HG03520 (cell line): ENCODE data around the gene LRRC45.

Source experiments
- ATAC-seq: cut with Tn5 transposase; IDR thresholded peaks from one replicate; pipeline ENCODE4 v1.9.1; 2021; ENCODE audit warnings: mild to moderate bottlenecking, moderate library complexity; ENCODE audit not compliant: unreplicated experiment

LRRC45 gene

DNA sequence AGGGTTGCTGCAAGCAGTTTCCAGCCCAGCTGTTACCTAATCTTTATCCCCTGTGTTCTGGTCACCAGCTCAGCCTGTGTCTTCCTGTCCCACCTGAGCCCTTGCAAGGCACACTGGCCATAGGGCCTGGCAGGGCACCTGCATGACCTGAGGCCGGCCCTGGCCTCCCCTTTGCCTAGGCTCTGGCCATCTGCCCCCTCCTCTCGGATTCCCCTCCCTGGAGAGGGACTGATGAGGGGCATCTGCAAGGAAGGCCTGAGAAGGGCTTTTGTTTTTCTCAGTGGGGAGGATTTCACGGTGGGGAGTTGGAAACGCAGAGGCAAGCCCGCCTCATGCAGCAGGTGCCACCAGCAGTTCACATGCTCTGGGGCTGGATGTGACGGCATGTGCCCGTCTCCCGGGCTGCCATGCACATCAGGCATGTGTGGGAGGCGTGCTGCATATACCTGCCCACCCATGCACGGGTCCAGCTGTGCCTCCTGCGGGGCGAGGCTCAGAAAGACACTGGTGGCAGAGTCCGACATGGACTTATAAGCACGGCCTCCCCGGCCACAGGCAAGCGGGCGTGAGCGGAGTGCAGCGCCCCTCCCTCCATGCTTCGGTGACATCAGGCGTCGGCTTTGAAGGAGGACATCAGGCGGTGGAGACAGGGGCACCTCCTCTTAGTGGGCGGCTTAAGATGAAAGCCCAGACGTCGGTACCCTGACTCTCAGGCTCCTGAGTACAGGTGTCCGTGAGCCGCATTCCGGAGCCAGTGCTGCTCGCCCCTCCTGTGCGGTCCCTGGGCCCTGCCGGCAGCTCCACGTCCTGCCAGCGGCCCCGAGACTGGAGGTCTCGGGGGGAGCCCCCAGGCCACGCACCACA, 29.1 kb upstream of the LRRC45 start:
- ATAC-seq: no peak

DNA sequence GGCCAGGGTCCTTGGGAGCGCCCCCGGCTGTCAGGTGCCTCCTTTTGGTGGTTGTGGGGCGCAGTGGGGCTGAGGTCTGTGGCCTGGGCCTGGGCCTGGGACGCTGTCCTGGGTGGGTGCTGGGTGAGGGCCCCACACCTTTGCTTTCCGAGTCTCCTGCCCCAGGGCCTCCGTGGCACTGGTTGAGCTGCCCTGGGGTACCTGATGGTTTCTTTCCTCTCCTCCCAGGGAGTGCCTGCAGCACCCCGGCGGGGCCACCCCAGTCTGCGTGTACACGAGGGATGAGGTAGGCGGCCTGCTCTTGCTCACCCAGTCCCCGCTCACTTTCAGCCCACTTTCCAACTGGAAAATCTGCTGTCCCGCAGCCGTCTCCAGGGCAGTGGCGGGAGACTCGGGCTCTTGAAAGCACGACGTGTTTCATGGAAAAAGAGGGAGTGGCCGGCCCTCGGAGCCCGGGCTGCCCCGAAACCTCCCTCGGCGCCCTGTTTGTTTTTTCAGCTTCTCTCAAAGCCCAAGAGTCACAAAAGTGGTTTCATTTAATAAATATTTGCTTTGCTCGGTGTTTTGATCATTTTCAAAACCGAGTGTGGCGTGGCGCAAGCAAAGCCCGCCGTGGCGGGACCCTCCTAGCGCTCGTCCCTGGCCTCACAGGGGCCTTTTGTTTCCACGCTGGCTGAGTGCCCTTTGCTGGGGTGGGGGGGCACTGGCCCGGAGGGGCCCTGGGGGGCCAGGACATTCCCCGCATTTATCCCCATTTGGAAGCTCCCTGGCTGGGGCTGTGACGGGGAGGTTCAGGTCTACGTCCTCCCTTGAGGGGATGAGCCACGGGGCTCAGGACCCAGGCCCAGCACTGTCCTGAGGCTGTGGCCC, 28.3 kb upstream of the LRRC45 start:
- ATAC-seq: no peak

DNA sequence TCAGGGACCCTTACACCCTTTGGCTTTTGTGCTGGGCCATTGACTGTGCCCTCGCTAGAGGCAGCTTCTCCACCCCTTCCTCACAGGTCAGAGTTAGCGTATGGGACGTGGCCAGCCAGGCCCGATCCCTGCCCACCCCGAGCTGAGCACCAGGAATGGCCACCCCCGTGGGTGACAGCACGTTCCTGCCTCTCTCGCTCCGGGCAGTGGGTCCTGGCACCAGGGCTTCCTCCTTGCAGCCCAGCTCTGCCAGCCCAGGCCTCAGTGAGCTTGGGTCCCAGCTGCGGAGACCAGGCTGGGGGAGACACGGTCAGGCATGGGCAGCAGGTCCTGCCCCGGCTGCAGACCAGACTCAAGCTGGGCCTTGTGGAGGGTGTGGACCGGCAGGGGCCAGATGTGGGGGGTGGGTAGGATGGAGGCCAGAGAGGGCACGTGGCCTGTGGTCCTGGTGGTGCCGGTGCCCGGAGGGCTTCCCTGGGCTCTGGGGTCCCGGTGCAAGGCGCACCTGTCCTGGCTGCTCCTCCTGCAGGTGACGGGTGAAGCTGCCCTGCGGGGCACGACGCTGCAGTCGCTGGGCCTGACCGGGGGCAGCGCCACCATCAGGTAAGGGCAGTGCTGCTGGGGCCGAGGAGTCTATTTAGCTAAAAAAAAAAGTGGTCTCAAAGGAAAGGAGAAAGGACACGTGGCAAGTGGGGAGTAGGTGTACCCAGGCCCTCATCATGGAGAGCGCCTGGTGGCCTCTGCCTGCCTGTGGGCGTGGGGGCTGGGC, 27.5 kb upstream of the LRRC45 start:
- ATAC-seq: no peak

DNA sequence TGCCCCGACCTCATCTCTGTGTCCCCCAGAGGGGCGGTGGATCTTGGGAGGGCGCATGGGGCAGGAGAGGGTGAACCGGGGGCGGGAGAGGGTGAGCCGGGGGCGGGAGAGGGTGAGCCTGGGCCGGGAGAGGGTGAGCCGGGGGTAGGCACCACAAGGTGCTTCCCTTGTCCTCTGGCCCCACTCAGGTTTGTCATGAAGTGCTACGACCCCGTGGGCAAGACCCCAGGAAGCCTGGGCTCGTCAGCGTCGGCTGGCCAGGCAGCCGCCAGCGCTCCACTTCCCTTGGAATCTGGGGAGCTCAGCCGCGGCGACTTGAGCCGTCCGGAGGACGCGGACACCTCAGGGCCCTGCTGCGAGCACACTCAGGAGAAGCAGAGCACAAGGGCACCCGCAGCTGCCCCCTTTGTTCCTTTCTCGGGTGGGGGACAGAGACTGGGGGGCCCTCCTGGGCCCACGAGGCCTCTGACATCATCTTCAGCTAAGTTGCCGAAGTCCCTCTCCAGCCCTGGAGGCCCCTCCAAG, 26.8 kb upstream of the LRRC45 start:
- no peak for ATAC-seq

DNA sequence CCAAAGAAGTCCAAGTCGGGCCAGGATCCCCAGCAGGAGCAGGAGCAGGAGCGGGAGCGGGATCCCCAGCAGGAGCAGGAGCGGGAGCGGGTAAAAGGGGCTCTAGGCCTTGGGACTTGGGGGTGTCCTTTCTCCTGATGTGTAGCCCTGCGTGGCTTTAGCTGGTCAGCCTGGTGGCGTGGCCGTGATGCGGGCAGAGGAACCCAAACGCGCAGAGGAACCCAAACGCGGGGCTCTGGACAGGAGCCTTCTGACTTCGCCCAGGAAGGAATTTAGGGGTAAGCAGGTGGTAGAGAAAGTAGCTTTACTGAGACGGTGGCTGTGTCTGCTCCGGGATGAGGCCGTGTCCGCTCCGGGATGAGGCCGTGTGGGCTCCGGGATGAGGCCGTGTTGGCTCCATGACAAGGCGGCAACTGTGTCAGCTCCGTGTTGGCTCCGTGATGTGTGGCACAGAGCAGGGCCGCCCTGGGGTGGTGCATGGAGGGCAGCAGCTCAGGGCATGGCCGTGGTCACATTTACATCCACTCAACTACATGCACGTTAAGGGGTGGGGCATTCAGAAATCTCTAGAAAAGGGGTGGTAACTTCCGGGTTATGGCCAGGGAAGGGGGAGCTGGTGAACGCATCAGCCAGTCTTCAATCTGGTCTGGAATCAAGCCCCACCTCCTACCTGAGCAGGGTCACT, 26.2 kb upstream of the LRRC45 start:
- no peak for ATAC-seq

DNA sequence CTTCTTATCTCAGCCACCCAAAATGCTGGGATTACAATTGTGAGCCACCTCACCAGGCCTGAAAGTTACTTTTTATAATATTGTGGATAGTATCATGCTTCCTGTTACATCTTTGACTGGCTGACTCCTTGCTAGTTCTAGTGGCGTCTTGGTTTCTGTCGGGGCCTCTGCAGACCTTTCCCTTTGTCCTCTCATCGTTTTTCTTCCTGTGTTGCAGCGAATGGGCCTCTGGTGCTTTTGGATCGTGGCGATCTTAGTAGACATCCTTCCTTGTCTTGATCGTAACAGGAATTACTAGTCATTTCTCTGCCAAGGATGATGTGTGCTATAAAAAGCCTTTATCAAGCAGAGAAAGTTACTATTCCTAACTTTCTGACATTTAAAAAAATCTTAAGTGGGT, 24.9 kb upstream of the LRRC45 start:
- ATAC-seq: no peak

- ATAC-seq: no peak
Observed at GRCh38 chr17:81998691-81999438, 24.2 kb upstream of the LRRC45 start.

DNA sequence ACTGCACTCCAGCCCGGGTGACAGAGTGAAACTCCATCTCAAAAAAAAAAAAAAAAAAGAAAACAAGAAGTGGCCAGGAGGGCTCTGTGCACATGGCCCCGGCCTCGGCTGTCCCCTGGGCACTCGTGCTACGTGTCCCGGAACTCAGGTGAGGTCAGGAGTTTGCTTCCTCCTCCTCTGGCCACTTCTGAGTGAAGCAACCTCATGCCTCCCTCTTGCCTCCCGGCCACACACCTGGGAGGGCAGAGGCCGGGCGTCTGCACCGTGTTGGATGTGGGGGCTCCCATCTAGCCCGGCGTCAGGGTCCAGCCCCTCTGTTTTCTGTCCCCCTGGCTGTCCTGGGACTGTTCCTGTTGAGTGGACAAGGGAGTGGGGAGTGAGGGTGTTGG, 23.5 kb upstream of the LRRC45 start:
- no peak for ATAC-seq

DNA sequence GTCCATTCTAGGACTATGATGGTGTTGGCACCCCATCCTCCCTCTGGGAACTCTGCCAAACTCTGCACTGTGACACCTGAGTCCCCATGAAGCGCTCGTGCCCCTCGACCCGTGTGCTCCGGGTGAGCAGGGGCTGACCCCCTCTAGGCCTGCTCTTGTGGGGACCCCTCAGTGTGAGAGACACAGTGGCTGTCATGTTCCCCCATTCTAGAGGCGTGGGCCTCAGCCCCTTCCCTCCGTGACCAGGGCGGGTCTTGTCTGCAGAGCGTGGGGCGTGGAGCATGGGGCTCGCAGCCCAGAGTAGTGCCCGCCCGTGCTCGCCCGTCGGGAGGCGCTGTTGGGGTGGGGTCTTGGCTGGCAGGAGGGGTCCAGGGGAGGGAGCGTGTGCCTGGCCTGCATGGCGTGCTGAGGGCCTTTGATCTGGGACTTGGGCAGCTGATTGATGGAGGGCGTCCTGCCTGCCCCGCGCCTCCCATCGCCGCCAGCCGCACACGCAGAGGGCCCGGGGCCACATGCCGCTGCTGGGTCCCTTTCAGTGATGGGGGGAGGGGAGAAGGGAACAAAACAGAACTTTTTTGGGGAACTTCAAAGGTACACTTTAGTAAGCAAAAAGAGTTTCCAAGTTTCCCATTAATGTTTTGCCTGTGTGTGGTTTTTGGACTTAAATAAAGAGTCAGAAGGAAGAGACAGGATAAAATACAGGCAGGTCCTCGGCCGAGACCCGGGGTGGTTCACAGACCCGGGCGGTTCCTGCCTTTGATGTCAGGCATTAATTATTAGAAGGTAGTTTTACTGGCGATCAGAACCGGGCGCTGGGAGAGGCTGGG, 22.9 kb upstream of the LRRC45 start:
- no peak for ATAC-seq

- no peak for ATAC-seq
Observed at GRCh38 chr17:82000803-82001570, 22.1 kb upstream of the LRRC45 start.

- no peak for ATAC-seq
Observed at GRCh38 chr17:82001571-82002056, 21.5 kb upstream of the LRRC45 start.

DNA sequence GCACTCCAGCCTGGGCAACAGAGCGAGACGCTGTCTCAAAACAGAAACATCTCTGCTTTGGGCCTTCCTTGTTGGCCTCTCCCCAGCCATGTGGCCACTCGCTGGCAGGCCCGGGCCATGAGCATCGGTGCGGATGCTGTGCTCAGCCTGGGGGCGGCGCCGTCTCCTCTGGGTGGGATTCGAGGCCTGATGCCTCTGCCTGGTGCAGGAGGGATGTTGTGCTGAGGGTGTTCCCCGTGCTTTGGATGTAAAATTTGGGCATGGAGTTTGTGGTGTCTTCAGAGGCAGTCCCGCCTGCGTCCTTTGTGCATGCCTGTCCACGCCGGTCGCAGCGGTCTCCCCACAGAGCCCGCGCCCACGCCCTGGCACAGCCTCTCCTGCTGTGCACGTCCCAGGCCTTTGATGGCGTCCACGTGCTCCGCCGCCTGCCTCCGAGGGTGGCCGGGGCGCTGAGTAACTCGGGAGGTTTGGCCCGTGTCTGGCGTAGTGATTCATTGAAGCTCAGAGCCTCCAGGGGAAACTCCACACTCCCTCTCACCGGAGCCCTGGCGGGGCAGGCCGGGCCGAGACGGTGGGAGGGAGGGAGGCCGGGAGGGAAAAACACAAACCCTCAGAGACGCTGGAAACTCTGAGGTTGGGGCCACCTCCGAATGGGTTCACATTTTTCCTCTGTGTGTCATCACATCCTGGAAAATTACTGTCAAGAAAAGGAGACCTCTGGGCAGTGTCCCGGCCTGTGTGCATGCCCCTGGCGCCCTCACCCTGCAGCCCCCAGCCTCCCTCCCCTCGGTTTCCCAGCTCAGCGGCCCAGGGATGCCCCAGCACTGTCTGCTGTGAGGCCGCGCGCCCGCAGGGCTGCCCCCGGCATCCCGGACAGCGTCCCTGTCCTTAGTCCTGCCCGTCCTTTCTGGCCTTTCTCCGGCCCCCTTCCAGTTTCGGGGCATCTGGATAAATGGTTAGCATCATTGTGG, 19.4 kb upstream of the LRRC45 start:
- no peak for ATAC-seq

- no peak for ATAC-seq
Observed at GRCh38 chr17:82004517-82005455, 18.3 kb upstream of the LRRC45 start.

GRCh38 chr17:82005701-82006348, 17.3 kb upstream of the LRRC45 start:
- no peak for ATAC-seq
